Neural cell (in vitro differentiated cells): ENCODE results near the gene DNA2. TPM values are rescaled to one million over a fixed set of nuclear protein-coding genes. Genes with fewer than 3 reads are reported as not detected.

Experiments used
- H2AFZ ChIP-seq: fragments of 200-600, 300-800 bp; sonication (generic), shearing (Covaris generic); 2 replicates; pipeline ENCODE4 v1.6.0; 2014; ENCODE audit warnings: low read depth, mild to moderate bottlenecking, antibody characterized with exemption, low read length, moderate library complexity
- H3F3A ChIP-seq: fragments of 200-600 bp; shearing (Covaris generic); 2 replicates; pipeline ENCODE4 v1.6.1; 2016; ENCODE audit warnings: mild to moderate bottlenecking, moderate library complexity, mixed read lengths, antibody characterized with exemption, low read length; ENCODE audit not compliant: insufficient read depth, poor library complexity, severe bottlenecking
- H3K27ac ChIP-seq: fragments of 200-600, 300-800 bp; sonication (generic), shearing (Covaris generic); 2 replicates; pipeline ENCODE4 v1.5.1; 2014; ENCODE audit warnings: mild to moderate bottlenecking, low read length, moderate library complexity
- H3K27me3 ChIP-seq: fragments of 300-800, 200-600 bp; sonication (generic), shearing (Covaris generic); 2 replicates; pipeline ENCODE4 v1.6.0; 2014; ENCODE audit warnings: mild to moderate bottlenecking, low read depth, low read length, moderate library complexity; ENCODE audit not compliant: insufficient read depth
- H3K36me3 ChIP-seq: fragments of 300-800, 200-600 bp; sonication (generic), shearing (Covaris generic); 2 replicates; pipeline ENCODE4 v1.5.1; 2014; ENCODE audit warnings: mild to moderate bottlenecking, antibody characterized with exemption, low read length, moderate library complexity; ENCODE audit not compliant: insufficient read depth
- H3K4me2 ChIP-seq: fragments of 300-800, 200-600 bp; sonication (generic), shearing (Covaris generic); 2 replicates; pipeline ENCODE4 v1.6.0; 2014; ENCODE audit warnings: mild to moderate bottlenecking, low read length
- H3K4me3 ChIP-seq: fragments of 300-800, 200-600 bp; sonication (generic), shearing (Covaris generic); 2 replicates; pipeline ENCODE4 v1.5.1; 2014; ENCODE audit warnings: mild to moderate bottlenecking, low read length, moderate library complexity
- H3K79me2 ChIP-seq: fragments of 200-600 bp; shearing (Covaris generic); replicated peaks from 2 replicates; pipeline ENCODE4 v1.6.0; 2014; ENCODE audit warnings: mild to moderate bottlenecking, low read length, moderate library complexity; ENCODE audit not compliant: insufficient read depth
- H3K9ac ChIP-seq: fragments of 300-800, 200-600 bp; sonication (generic), shearing (Covaris generic); 2 replicates; pipeline ENCODE4 v1.6.1; 2016; ENCODE audit warnings: mild to moderate bottlenecking, low read length, mixed read lengths
- H3K9me2 ChIP-seq: fragments of 200-600 bp; shearing (Covaris generic); 2 replicates; pipeline ENCODE4 v1.6.1; 2016; ENCODE audit warnings: mild to moderate bottlenecking, low read length, mixed read lengths; ENCODE audit not compliant: insufficient read depth
- H3K9me3 ChIP-seq: fragments of 200-600, 300-800 bp; sonication (generic), shearing (Covaris generic); 2 replicates; pipeline ENCODE4 v1.6.1; 2016; ENCODE audit warnings: mild to moderate bottlenecking, mixed run types, low read length, moderate library complexity, mixed read lengths
- H4K20me1 ChIP-seq: fragments of 200-600 bp; shearing (Covaris generic); 2 replicates; pipeline ENCODE4 v1.6.1; 2016; ENCODE audit warnings: mild to moderate bottlenecking, mixed run types; ENCODE audit not compliant: insufficient read depth
- EP300 ChIP-seq: fragments of 450-650 bp; conservative IDR thresholded peaks from 2 replicates; pipeline ENCODE4 v1.6.1; 2014; ENCODE audit warnings: antibody characterized with exemption, mild to moderate bottlenecking, moderate library complexity; ENCODE audit not compliant: poor library complexity, severe bottlenecking
- EZH2 ChIP-seq: fragments of 200-600, 300-800 bp; shearing (Covaris generic), sonication (generic); IDR thresholded peaks from 2 replicates; pipeline ENCODE4 v1.6.1; 2014; ENCODE audit warnings: antibody characterized with exemption, low read length, borderline replicate concordance, mild to moderate bottlenecking; ENCODE audit not compliant: insufficient read depth, poor library complexity, severe bottlenecking
- MXI1 ChIP-seq: fragments of 450-650 bp; conservative IDR thresholded peaks from 2 replicates; pipeline ENCODE4 v1.6.1; 2014; ENCODE audit warnings: antibody characterized with exemption, mild to moderate bottlenecking; ENCODE audit not compliant: poor library complexity, severe bottlenecking
- POLR2AphosphoS5 ChIP-seq: IDR thresholded peaks from 2 replicates; pipeline ENCODE4 v1.6.1; 2012
- RAD21 ChIP-seq: fragments of 450-650 bp; conservative IDR thresholded peaks from 2 replicates; pipeline ENCODE4 v1.6.1; 2014; ENCODE audit warnings: antibody characterized with exemption, mild to moderate bottlenecking, moderate library complexity
- SMC3 ChIP-seq: fragments of 450-650 bp; conservative IDR thresholded peaks from 2 replicates; pipeline ENCODE4 v1.6.1; 2014; ENCODE audit warnings: antibody characterized with exemption, mild to moderate bottlenecking, moderate library complexity; ENCODE audit not compliant: poor library complexity
- TAF1 ChIP-seq: IDR thresholded peaks from 2 replicates; pipeline ENCODE4 v1.6.1; 2012; ENCODE audit warnings: low read depth
- polyA plus RNA-seq: library from polyadenylated mRNA; depleted of rRNA; stranded (reverse); fragments of >200 nt; gene quantifications from 2 replicates; pipeline ENCODE4 v1.2.3, GENCODE V29; 2014
- TF ChIP-seq, protein P1 (sequence below): fragments of 450-650 bp; IDR thresholded peaks from 2 replicates; pipeline ENCODE4 v1.5.1; 2014; ENCODE audit warnings: antibody characterized with exemption, mild to moderate bottlenecking, moderate library complexity; ENCODE audit not compliant: poor library complexity, severe bottlenecking
- TF ChIP-seq, protein P2 (sequence below): IDR thresholded peaks from 2 replicates; pipeline ENCODE4 v1.6.1; 2012; ENCODE audit warnings: borderline replicate concordance

Gene DNA2
- polyA plus RNA-seq, 1 donor from 2014 or later, result 15.2 TPM

DNA sequence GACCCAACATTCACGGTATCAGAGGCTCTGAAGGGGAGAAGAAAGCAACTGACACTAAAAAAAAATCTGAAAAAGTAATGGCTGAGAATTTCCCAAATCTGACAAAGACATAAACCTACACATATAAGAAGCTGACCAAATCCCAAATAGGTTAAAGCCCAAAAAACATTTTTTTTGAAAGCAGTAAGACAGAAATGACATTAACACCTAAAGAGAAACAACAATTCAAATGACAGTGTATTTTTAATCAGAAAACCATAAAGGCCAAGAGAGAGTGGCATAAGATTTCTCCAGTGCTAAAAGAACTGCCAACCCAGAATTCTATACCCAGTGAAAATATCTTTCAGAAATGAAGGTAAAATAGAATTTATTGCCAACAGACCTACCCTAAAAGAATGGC, 100.2 kb downstream of the DNA2 start:
- Histone ChIP-seq H3K79me2 (no peaks in the 10 kb centered on the region), H3K36me3 (no peaks in the 10 kb centered on the region), H3K9me2 (no peaks in the 10 kb centered on the region), H4K20me1 (no peaks in the 10 kb centered on the region), H3K9ac (no peak overlapping the region), H3K9me3 (no peaks in the 10 kb centered on the region), H3F3A (no peaks in the 10 kb centered on the region), H3K27ac (no peak overlapping the region), H3K4me2 (no peak overlapping the region), H3K4me3 (no peak overlapping the region), H3K27me3 (no peaks in the 10 kb centered on the region), H2AFZ (no peak overlapping the region)
- no peak for TF ChIP-seq RAD21
- TF ChIP-seq POLR2AphosphoS5, result no peak

DNA sequence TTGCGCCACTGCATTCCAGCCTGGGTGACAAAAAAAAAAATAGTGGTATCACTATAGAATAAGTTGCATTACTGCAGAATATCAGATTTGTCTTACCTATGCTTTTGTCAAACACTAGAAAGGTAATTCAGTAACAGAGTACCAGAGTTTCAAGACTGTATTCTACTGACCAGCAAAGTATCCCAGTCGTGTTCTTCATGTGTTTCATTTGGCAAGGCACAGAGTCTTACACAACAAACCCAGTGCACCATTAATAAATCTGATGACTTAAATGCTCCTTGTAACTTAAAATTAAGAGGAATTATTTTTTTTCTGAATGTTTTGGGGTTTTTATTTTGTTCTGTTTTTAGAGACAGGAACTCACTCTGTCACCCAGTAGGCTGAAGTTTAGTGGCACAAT, 104.7 kb downstream of the DNA2 start:
- TF ChIP-seq RAD21, result no peak
- no peak for TF ChIP-seq SMC3
- no peaks in the 10 kb centered on the region for H3K36me3 ChIP-seq

DNA sequence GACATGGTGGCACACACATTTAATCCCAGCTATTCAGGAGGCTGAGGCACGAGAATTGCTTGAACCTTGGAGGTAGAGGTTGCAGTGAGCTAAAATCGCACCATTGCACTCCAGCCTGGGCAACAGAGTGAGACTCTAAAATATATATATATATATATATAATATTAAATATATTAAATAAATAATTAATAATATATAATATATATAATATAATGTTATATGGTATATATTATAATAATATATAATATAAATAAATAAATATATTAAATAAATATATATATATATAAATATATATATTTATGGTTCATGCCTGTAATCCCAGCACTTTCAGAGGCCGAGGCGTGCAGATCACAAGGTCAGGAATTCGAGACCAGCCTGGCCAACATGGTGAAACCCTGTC, 105.2 kb downstream of the DNA2 start:
- no peaks in the 10 kb centered on the region for H3K9me2 ChIP-seq
- TF ChIP-seq EP300 (no peak), RAD21 (no peak), TAF1 (no peak), MXI1 (no peak)
- TF ChIP-seq, protein P1, sequence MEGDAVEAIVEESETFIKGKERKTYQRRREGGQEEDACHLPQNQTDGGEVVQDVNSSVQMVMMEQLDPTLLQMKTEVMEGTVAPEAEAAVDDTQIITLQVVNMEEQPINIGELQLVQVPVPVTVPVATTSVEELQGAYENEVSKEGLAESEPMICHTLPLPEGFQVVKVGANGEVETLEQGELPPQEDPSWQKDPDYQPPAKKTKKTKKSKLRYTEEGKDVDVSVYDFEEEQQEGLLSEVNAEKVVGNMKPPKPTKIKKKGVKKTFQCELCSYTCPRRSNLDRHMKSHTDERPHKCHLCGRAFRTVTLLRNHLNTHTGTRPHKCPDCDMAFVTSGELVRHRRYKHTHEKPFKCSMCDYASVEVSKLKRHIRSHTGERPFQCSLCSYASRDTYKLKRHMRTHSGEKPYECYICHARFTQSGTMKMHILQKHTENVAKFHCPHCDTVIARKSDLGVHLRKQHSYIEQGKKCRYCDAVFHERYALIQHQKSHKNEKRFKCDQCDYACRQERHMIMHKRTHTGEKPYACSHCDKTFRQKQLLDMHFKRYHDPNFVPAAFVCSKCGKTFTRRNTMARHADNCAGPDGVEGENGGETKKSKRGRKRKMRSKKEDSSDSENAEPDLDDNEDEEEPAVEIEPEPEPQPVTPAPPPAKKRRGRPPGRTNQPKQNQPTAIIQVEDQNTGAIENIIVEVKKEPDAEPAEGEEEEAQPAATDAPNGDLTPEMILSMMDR, result no peak
- no peak overlapping the region for H3K4me3 ChIP-seq
- H3K27ac ChIP-seq, result no peak overlapping the region
- H3K36me3 ChIP-seq, result no peaks in the 10 kb centered on the region
- H3K27me3 ChIP-seq, result no peaks in the 10 kb centered on the region
- H3K79me2 ChIP-seq, result no peaks in the 10 kb centered on the region
- H3K9me3 ChIP-seq, result no peaks in the 10 kb centered on the region
- H4K20me1 ChIP-seq, result no peaks in the 10 kb centered on the region
- H3F3A ChIP-seq, result no peaks in the 10 kb centered on the region
- no peak overlapping the region for H3K9ac ChIP-seq
- H3K4me2 ChIP-seq, result no peak overlapping the region
- H2AFZ ChIP-seq, result no peak overlapping the region

More for the DNA sequence above, 104.7 kb downstream of the DNA2 start:
- Histone ChIP-seq H3K27me3 (no peaks in the 10 kb centered on the region), H3K27ac (no peak overlapping the region), H3K4me2 (no peak overlapping the region), H3K9me2 (no peaks in the 10 kb centered on the region), H3K4me3 (no peak overlapping the region), H3K9me3 (no peaks in the 10 kb centered on the region), H3K79me2 (no peaks in the 10 kb centered on the region), H2AFZ (no peak overlapping the region), H3F3A (no peaks in the 10 kb centered on the region), H4K20me1 (no peaks in the 10 kb centered on the region), H3K9ac (no peak overlapping the region)

DNA sequence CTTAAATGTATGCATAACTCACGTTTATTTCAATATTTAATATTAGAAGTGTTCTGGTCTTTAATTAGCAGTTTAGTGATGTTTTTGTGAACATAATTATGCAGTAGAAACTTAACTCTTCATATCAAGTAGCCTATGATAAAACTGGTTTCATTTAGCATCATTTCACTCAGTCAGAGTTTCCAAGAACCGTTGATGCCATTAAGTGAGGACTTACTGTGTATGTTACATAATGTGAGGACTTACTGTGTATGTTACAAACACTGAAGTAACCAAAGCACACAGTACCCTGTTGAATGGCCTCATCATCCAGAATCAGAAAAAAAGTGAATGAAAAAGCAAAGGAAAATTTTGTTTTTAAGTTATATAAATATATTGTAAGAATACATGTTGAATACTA, 106.2 kb downstream of the DNA2 start:
- Histone ChIP-seq H3K27ac (no peak overlapping the region), H4K20me1 (no peaks in the 10 kb centered on the region), H3K4me2 (no peak overlapping the region), H3K27me3 (no peaks in the 10 kb centered on the region), H3K9ac (no peak overlapping the region), H3K9me2 (no peaks in the 10 kb centered on the region), H3K36me3 (no peaks in the 10 kb centered on the region), H3K9me3 (no peaks in the 10 kb centered on the region), H2AFZ (no peak overlapping the region), H3K79me2 (no peaks in the 10 kb centered on the region), H3K4me3 (no peak overlapping the region), H3F3A (no peaks in the 10 kb centered on the region)
- TF ChIP-seq, protein P1, result no peak
- TF ChIP-seq TAF1 (no peak), MXI1 (no peak), EZH2 (no peak), POLR2AphosphoS5 (no peak), RAD21 (no peak), SMC3 (no peak), EP300 (no peak)
- TF ChIP-seq, protein P2, sequence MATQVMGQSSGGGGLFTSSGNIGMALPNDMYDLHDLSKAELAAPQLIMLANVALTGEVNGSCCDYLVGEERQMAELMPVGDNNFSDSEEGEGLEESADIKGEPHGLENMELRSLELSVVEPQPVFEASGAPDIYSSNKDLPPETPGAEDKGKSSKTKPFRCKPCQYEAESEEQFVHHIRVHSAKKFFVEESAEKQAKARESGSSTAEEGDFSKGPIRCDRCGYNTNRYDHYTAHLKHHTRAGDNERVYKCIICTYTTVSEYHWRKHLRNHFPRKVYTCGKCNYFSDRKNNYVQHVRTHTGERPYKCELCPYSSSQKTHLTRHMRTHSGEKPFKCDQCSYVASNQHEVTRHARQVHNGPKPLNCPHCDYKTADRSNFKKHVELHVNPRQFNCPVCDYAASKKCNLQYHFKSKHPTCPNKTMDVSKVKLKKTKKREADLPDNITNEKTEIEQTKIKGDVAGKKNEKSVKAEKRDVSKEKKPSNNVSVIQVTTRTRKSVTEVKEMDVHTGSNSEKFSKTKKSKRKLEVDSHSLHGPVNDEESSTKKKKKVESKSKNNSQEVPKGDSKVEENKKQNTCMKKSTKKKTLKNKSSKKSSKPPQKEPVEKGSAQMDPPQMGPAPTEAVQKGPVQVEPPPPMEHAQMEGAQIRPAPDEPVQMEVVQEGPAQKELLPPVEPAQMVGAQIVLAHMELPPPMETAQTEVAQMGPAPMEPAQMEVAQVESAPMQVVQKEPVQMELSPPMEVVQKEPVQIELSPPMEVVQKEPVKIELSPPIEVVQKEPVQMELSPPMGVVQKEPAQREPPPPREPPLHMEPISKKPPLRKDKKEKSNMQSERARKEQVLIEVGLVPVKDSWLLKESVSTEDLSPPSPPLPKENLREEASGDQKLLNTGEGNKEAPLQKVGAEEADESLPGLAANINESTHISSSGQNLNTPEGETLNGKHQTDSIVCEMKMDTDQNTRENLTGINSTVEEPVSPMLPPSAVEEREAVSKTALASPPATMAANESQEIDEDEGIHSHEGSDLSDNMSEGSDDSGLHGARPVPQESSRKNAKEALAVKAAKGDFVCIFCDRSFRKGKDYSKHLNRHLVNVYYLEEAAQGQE, result no peak
